ENCODE data around the gene ADGRG7. TPM values are rescaled to one million over a fixed set of nuclear protein-coding genes. Genes with fewer than 3 reads are reported as not detected.

The ADGRG7 gene
- total RNA-seq: 38.3 TPM in 1 of 2 replicates, not detected in the other

DNA sequence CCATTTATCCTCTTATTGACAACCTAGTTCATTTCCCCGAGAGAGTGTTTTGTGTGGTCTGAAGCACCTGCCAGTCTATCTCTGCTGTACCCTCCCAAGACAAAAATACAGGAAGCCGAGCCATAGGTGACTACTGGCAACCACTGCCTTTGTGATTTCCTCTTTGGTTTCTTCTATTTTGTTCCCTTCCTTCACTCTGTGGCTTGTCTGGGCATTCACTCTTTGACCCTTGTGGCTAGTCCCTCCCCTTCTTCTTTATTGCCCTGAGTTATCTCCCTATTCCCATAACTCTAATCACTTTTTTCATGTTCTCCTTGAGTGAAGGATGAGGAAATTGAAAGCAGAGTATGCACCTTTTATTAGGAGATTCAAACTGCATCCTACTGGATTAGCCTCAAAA, at the start of gene ADGRG7:
ADGRG7 (plus strand) TSS at position 297 of the 400 bp plus-strand sequence. CDS start 256 bp downstream, outside the sequence.

GRCh38 chr3:100708989-100709841, 99.8 kb downstream of the ADGRG7 start, which contains the start of gene TFG:
Gene TFG (plus strand): TSS chr3:100709494. CDS start chr3:100713686, 4,192 bp downstream.

Other genes starting within 250 kb of the ADGRG7 start
- gene TOMM70, start 208.5 kb upstream of the ADGRG7 start, total RNA-seq: 38.3 and 69.5 TPM in 2 replicates
- gene LNP1, start 208.1 kb upstream of the ADGRG7 start, total RNA-seq: 0.48 and 1.9 TPM in 2 replicates
- gene TMEM45A, start 117.0 kb upstream of the ADGRG7 start, total RNA-seq: 5.5 and 18.8 TPM in 2 replicates
- 76.1 and 79.5 TPM in 2 replicates for gene TFG, start 99.9 kb downstream of the ADGRG7 start, total RNA-seq

All from tracheal epithelial cell (primary cell).